DLD1 (cell line): ENCODE results near the gene TMEM156.
"Not testable (repeated sequence)": the region's sequence is repeated elsewhere in the genome, so short reads cannot be mapped to it uniquely, and the experiment has no call there.

ENCODE experiments used
- in situ Hi-C: cut with HindIII; loops from 2 replicates; pipeline ENCODE4 v1.10.0; 2017; ENCODE audit warnings: low sequenced_read_pairs

Gene TMEM156

GRCh38 chr4:38959248-38959647, 73.0 kb downstream of the TMEM156 start:
- in situ Hi-C loops: not testable (repeated sequence)

GRCh38 chr4:38958453-38959190, 73.6 kb downstream of the TMEM156 start:
- in situ Hi-C loops: no loop called here

GRCh38 chr4:38957893-38958292, 74.3 kb downstream of the TMEM156 start:
- in situ Hi-C loops: no loop called here

- in situ Hi-C loops: no loop called here
These were observed 74.9 kb downstream of the TMEM156 start for GRCh38 chr4:38957261-38957815.

- in situ Hi-C loops: no loop called here
These were observed 76.3 kb downstream of the TMEM156 start for GRCh38 chr4:38955957-38956356.

- in situ Hi-C loops: no loop called here
These were observed 77.5 kb downstream of the TMEM156 start for GRCh38 chr4:38954727-38955126.

GRCh38 chr4:38952017-38952416, 80.2 kb downstream of the TMEM156 start:
- in situ Hi-C loops: no loop called here

- in situ Hi-C loops: no loop called here
These were observed 80.6 kb downstream of the TMEM156 start for GRCh38 chr4:38951598-38951997.

GRCh38 chr4:38950734-38951133, 81.5 kb downstream of the TMEM156 start:
- in situ Hi-C loops: no loop called here

GRCh38 chr4:38950159-38950558, 82.0 kb downstream of the TMEM156 start:
- in situ Hi-C loops: no loop called here

- in situ Hi-C loops: no loop called here
These were observed 82.7 kb downstream of the TMEM156 start for GRCh38 chr4:38949411-38950051.

GRCh38 chr4:38948551-38948950, 83.7 kb downstream of the TMEM156 start:
- in situ Hi-C loops: no loop called here

- in situ Hi-C loops: no loop called here
These were observed 85.3 kb downstream of the TMEM156 start for GRCh38 chr4:38946919-38947318.

GRCh38 chr4:38944440-38944839, 87.8 kb downstream of the TMEM156 start:
- in situ Hi-C loops: no loop called here

- in situ Hi-C loops: no loop called here
These were observed 88.9 kb downstream of the TMEM156 start for GRCh38 chr4:38943343-38943742.

GRCh38 chr4:38941906-38942305, 90.3 kb downstream of the TMEM156 start:
- in situ Hi-C loops: not testable (repeated sequence)

GRCh38 chr4:38940476-38940875, 91.7 kb downstream of the TMEM156 start:
- in situ Hi-C loops: no loop called here

- in situ Hi-C loops: no loop called here
These were observed 93.0 kb downstream of the TMEM156 start for GRCh38 chr4:38939165-38939564.

GRCh38 chr4:38935391-38936073, 96.7 kb downstream of the TMEM156 start:
- in situ Hi-C loops: no loop called here

GRCh38 chr4:38931125-38931524, 101.1 kb downstream of the TMEM156 start:
- in situ Hi-C loops: no loop called here

- in situ Hi-C loops: no loop called here
These were observed 101.5 kb downstream of the TMEM156 start for GRCh38 chr4:38930707-38931106.

GRCh38 chr4:38930204-38930603, 102.0 kb downstream of the TMEM156 start:
- in situ Hi-C loops: no loop called here
